GM12872 (cell line): ENCODE data around the gene RBBP6.
A peak's percentile ranks its signal among the peaks of the same experiment; 100 is the strongest.

Experiments
- CTCF ChIP-seq: IDR thresholded peaks from 3 replicates; pipeline ENCODE4 v1.5.1; 2011; ENCODE audit warnings: low read depth, mild to moderate bottlenecking, low read length, moderate library complexity; ENCODE audit not compliant: insufficient read depth

RBBP6 gene

GRCh38 chr16:24514096-24514495 is 25.3 kb upstream of the RBBP6 start:
- TF ChIP-seq CTCF = no peak

GRCh38 chr16:24515186-24515585 is 24.2 kb upstream of the RBBP6 start:
- no peak for TF ChIP-seq CTCF

DNA sequence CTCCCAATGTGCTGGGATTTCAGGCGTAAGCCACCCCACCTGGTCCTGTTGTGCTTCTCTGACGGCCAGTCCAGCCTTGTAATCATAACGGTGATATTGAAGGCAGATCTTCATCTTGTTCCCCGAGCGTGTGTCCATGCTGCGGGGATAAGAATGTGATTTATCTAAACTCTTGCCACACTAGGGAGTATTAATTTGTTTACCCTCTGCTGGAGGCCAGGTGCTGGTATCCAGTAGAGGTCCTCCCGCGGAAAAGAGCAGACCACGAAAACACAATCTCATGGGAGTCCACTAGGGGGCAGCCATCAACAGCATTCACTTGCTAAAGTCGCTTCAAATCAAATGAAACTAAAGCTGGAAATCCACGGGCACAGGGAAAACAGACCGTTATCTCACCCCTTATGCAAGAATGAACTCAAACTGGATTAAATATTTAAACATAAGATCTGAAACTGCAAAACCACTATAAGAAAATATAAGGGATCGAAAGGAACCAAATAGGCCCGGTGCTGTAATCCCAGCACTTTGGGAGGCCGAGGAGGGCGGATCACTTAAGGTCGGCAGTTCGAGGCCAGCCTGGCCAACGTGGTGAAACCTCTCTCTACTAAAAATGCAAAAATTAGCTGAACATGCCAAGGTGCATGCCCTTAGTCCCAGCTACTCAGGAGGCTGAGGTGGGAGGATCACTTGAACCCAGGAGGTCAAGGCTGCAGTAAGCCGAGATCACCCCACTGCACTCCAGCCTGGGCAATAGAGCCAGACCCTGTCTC is 22.3 kb upstream of the RBBP6 start:
- TF ChIP-seq CTCF = peak; percentile 88

DNA sequence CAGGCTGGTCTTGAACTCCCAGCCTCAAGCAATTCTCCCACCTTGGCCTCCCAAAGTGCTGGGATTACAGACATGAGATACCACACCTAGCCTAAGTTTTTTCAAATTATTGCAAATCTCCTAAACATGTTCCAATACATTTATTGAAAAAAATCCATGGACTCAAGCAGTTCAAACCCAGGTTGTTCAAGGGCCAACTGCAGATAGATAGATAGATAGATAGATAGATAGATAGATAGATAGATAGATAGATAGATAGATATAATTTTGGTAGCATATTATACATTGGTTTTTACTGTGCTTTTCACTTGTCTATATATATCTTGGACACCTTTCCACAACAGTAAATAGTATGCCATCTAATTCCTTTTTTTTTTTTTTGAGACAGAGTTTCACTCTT is 20.9 kb upstream of the RBBP6 start:
- TF ChIP-seq CTCF = no peak

GRCh38 chr16:24520983-24521382 is 18.4 kb upstream of the RBBP6 start:
- no peak for TF ChIP-seq CTCF

DNA sequence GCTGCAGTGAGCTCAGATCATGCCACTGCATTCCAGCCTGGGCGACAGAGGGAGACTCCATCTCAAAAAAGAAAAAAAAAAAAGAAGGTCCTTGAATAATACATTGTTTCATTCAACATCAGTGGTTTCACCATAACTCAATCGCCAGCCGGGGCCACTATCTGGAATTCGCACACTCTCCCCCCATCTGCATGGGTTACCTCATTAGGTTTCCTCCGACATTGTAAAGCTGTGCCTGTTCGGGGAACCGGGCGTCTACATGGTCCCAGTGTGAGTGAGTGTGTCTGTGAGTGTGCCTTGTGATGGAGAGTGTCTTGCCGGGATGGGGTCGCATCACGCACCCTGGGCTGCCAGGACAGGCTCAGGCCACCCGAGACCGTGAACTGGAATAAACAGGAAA is 16.6 kb upstream of the RBBP6 start:
- TF ChIP-seq CTCF = no peak

DNA sequence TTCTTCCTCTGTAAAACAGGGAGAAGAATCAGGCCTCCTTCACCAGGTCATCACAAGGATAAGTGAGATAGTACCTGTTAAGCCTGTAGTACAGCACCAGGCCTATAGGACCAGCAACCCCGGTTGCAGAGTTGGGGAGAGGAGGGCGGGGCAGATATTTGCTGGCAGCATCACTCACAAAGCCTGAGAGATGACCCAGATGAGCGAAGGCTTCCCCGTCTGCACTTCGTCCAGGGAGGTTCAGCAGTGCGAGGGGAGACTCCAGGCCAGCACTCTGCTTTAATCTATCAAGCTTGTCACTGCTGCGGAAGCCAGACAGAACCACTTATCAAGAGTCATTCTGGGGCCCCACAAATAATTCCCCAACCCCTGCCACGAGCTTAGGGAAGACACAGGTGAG is 15.8 kb upstream of the RBBP6 start:
- TF ChIP-seq CTCF = no peak
